Endothelial cell of umbilical vein (primary cell): ENCODE data around the gene ZNF777. TPM values are rescaled to one million over a fixed set of nuclear protein-coding genes. Genes with fewer than 3 reads are reported as not detected.

Experiments
- BruUV-seq: library from RNA; stranded (reverse); fragments of 400-500 nt; replicated peaks from 2 replicates; lab custom pipeline; 2021; lab: Mats Ljungman, UMichigan
- CTCF ChIA-PET: fragments of 300-600, 350-600 bp; sonication (Branson Sonifier 250); formaldehyde crosslinking; loops from one replicate; lab custom pipeline; 2021; ENCODE audit warnings: antibody characterized with exemption, inconsistent platforms; lab: Charles Lee
- POLR2A ChIA-PET: fragments of 300-600, 350-600 bp; sonication (Branson Sonifier 250); formaldehyde crosslinking; loops from one replicate; lab custom pipeline; 2021; ENCODE audit warnings: antibody characterized with exemption, inconsistent platforms; lab: Charles Lee
- DNase-seq: peaks from one replicate; pipeline ENCODE4 v3.0.0-alpha.2; 2011; ENCODE audit warnings: low read depth, low spot score
- FAIRE-seq: peaks from 2 replicates; lab custom pipeline; 2011; peaks lifted over from hg19 to GRCh38; lab: Jason Lieb, UNC
- H2AFZ ChIP-seq: 2 replicates; pipeline ENCODE4 v1.6.0; 2012; ENCODE audit warnings: low read depth, low read length, control low read depth, inconsistent platforms
- H3K27ac ChIP-seq: 2 replicates; pipeline ENCODE4 v1.5.1; 2011; ENCODE audit warnings: low read depth, mild to moderate bottlenecking, control low read depth, low read length, moderate library complexity; ENCODE audit not compliant: insufficient read depth
- H3K27me3 ChIP-seq, 2 experiments: 2 replicates each; pipeline versions ENCODE4 v1.6.0 to v1.6.1; 2011; ENCODE audit warnings: low read length in 2 of 2, mixed read lengths in 1 of 2; ENCODE audit not compliant: control insufficient read depth in 2 of 2, insufficient read depth in 2 of 2
- H3K36me3 ChIP-seq, 2 experiments: 2 replicates in 1 of 2; 3 replicates in 1 of 2; pipeline ENCODE4 v1.5.1; 2011; ENCODE audit warnings: low read length in 2 of 2, mild to moderate bottlenecking in 1 of 2, moderate library complexity in 1 of 2; ENCODE audit not compliant: control insufficient read depth in 2 of 2, insufficient read depth in 2 of 2; ENCODE audit errors: extremely low read depth in 1 of 2
- H3K4me1 ChIP-seq: 3 replicates; pipeline ENCODE4 v1.5.1; 2011; ENCODE audit warnings: mild to moderate bottlenecking, low read length; ENCODE audit not compliant: control insufficient read depth, insufficient read depth; ENCODE audit errors: extremely low read depth
- H3K4me2 ChIP-seq: 2 replicates; pipeline ENCODE4 v1.6.1; 2011; ENCODE audit warnings: low read length, control low read depth, mixed read lengths; ENCODE audit not compliant: insufficient read depth
- H3K4me3 ChIP-seq, 3 experiments: fragments of 200-600 bp in 1 of 3; sonication (generic), shearing (Covaris generic) in 1 of 3; replicated peaks in 1 of 3; 2 replicates each; pipeline ENCODE4 v1.5.1; 2011 to 2016; ENCODE audit warnings: control low read depth in 3 of 3, low read length in 3 of 3, mild to moderate bottlenecking in 2 of 3, inconsistent platforms in 1 of 3, low read depth in 1 of 3, moderate library complexity in 1 of 3; ENCODE audit not compliant: insufficient read depth in 1 of 3
- H3K79me2 ChIP-seq: 2 replicates; pipeline ENCODE4 v1.6.0; 2012; ENCODE audit warnings: low read length, inconsistent platforms; ENCODE audit not compliant: control insufficient read depth, insufficient read depth
- H3K9ac ChIP-seq: replicated peaks from 2 replicates; pipeline ENCODE3; 2011; ENCODE audit warnings: low read length, control low read depth; ENCODE audit not compliant: insufficient read depth; ENCODE audit errors: extremely low read depth
- H3K9me1 ChIP-seq: replicated peaks from 3 replicates; pipeline ENCODE4 v1.6.0; 2011; ENCODE audit warnings: mild to moderate bottlenecking, low read length; ENCODE audit not compliant: control insufficient read depth, insufficient read depth; ENCODE audit errors: extremely low read depth
- H3K9me3 ChIP-seq: replicated peaks from 2 replicates; pipeline ENCODE4 v1.5.1; 2012; ENCODE audit warnings: low read length, inconsistent platforms; ENCODE audit not compliant: control insufficient read depth, insufficient read depth
- H4K20me1 ChIP-seq: replicated peaks from 2 replicates; pipeline ENCODE3; 2011; ENCODE audit warnings: mild to moderate bottlenecking, low read length; ENCODE audit not compliant: control insufficient read depth, insufficient read depth; ENCODE audit errors: extremely low read depth
- GATA2 ChIP-seq: IDR thresholded peaks from 2 replicates; pipeline ENCODE4 v1.7.0; 2011; ENCODE audit warnings: low read depth, mild to moderate bottlenecking, moderate library complexity, mixed read lengths, low read length; ENCODE audit not compliant: insufficient read length, insufficient read depth
- JUN ChIP-seq: IDR thresholded peaks from 2 replicates; pipeline ENCODE4 v1.6.1; 2011; ENCODE audit warnings: borderline replicate concordance, low read depth; ENCODE audit not compliant: insufficient read length, insufficient read depth
- MAX ChIP-seq: IDR thresholded peaks from 2 replicates; pipeline ENCODE4 v1.6.1; 2011; ENCODE audit not compliant: insufficient read depth, insufficient read length
- MYC ChIP-seq: IDR thresholded peaks from one replicate; pipeline ENCODE4 v1.6.1; 2011; ENCODE audit warnings: mild to moderate bottlenecking, low read depth, low read length
- POLR2A ChIP-seq: IDR thresholded peaks from 2 replicates; pipeline ENCODE4 v1.6.1; 2012; ENCODE audit warnings: low read depth, mild to moderate bottlenecking, control low read depth, low read length
- POLR2AphosphoS5 ChIP-seq: IDR thresholded peaks from 2 replicates; pipeline ENCODE4 v1.6.1; 2012; ENCODE audit warnings: low read depth, mild to moderate bottlenecking, control low read depth, low read length, moderate library complexity; ENCODE audit not compliant: insufficient read depth
- dilution Hi-C: fragments of 300-500 bp; cut with MboI; formaldehyde crosslinking; loops from one replicate; pipeline ENCODE4 v1.15.0; 2019; ENCODE audit warnings: low sequenced_read_pairs; ENCODE audit not compliant: extremely low pct_ligation_motif_present
- intact Hi-C: fragments of 100-400 bp; cut with micrococcal nuclease; formaldehyde crosslinking; loops from one replicate; pipeline ENCODE4 v1.10.0; 2022
- polyA plus RNA-seq, 4 experiments: library from polyadenylated mRNA; depleted of rRNA in 3 of 4; stranded (reverse) in 3 of 4; unstranded in 1 of 4; fragments of >200 nt; gene quantifications; 2 replicates each; pipeline versions ENCODE4 v1.2.1 to v1.2.3, GENCODE V29; 2011 to 2012; ENCODE audit warnings: missing spikeins in 1 of 4
- total RNA-seq: library from RNA; stranded (reverse); gene quantifications from 2 replicates; pipeline ENCODE4 v1.2.3, GENCODE V29; 2021
- TF ChIP-seq, protein P1 (sequence below), 2 donors: IDR thresholded peaks; 1 replicate in 1 of 2; 2 replicates in 1 of 2; pipeline ENCODE4 v1.5.1; 2011; ENCODE audit warnings: low read length in 2 of 2, mild to moderate bottlenecking in 2 of 2, moderate library complexity in 2 of 2, control low read depth in 1 of 2, inconsistent platforms in 1 of 2, low read depth in 1 of 2; ENCODE audit not compliant: insufficient read depth in 1 of 2; ENCODE audit errors: extremely low read depth in 1 of 2

Gene ZNF777
- total and polyA plus RNA-seq, 2 donors (not counting 3 experiments of a cell fraction or from before 2014, with no cell fraction given), result 7.4 to 11.1 TPM

- DNase-seq (no peak), FAIRE-seq (no peak)
- Histone ChIP-seq H3K4me2 (no peak overlapping the region), H3K9me1 (no peaks in the 10 kb centered on the region), H3K27me3 (no peaks in the 10 kb centered on the region), H3K79me2 (no peaks in the 10 kb centered on the region), H3K27ac (no peak overlapping the region), H3K9ac (no peak overlapping the region), H3K4me3 (no peak overlapping the region), H3K36me3 (peaks cover 0 to 7% of the 10 kb centered on the region in 2 experiments), H2AFZ (no peak overlapping the region), H4K20me1 (no peaks in the 10 kb centered on the region), H3K4me1 (no peaks in the 10 kb centered on the region), H3K9me3 (no peaks in the 10 kb centered on the region)
- BruUV-seq, result no TSS peak
- intact Hi-C loops, result no loop called here
- no peak for TF ChIP-seq MAX
- no peak for TF ChIP-seq JUN
- no peak for TF ChIP-seq POLR2A
- TF ChIP-seq, protein P1, sequence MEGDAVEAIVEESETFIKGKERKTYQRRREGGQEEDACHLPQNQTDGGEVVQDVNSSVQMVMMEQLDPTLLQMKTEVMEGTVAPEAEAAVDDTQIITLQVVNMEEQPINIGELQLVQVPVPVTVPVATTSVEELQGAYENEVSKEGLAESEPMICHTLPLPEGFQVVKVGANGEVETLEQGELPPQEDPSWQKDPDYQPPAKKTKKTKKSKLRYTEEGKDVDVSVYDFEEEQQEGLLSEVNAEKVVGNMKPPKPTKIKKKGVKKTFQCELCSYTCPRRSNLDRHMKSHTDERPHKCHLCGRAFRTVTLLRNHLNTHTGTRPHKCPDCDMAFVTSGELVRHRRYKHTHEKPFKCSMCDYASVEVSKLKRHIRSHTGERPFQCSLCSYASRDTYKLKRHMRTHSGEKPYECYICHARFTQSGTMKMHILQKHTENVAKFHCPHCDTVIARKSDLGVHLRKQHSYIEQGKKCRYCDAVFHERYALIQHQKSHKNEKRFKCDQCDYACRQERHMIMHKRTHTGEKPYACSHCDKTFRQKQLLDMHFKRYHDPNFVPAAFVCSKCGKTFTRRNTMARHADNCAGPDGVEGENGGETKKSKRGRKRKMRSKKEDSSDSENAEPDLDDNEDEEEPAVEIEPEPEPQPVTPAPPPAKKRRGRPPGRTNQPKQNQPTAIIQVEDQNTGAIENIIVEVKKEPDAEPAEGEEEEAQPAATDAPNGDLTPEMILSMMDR (IDR thresholded peaks at IDR 0.05; ENCODE audit: extremely low read depth in 1 of 2, insufficient read depth in 1 of 2, low read depth in 1 of 2, low read length in 2 of 2), result no peak
- no peak for TF ChIP-seq POLR2AphosphoS5
- TF ChIP-seq GATA2, result no peak
- TF ChIP-seq MYC, result no peak
- ChIA-PET POLR2A (no interaction called here), CTCF (no interaction called here)
- dilution Hi-C loops, result no loop called here
Measured at GRCh38 chr7:149442924-149443323, 17.9 kb downstream of the ZNF777 start.
